GM12875 (cell line): Measurements from ENCODE around the gene SPIB.

Experiments used
- H3K4me3 ChIP-seq: one replicate; pipeline ENCODE4 v1.5.1; 2011; ENCODE audit warnings: low read depth, low read length, control low read depth
- CTCF ChIP-seq: IDR thresholded peaks from 2 replicates; pipeline ENCODE4 v1.5.1; 2011; ENCODE audit warnings: low read depth, mild to moderate bottlenecking, control low read depth, inconsistent platforms, low read length, moderate library complexity, borderline replicate concordance; ENCODE audit not compliant: insufficient read depth

SPIB gene

GRCh38 chr19:50449236-50449899 lies 30.6 kb downstream of the SPIB start:
- H3K4me3 ChIP-seq: no peak overlapping the region
- no peak for TF ChIP-seq CTCF

GRCh38 chr19:50450369-50451222 lies 31.9 kb downstream of the SPIB start:
- no peak overlapping the region for H3K4me3 ChIP-seq
- no peak for TF ChIP-seq CTCF

GRCh38 chr19:50451223-50451534 lies 32.4 kb downstream of the SPIB start:
- TF ChIP-seq CTCF: no peak
- no peak overlapping the region for H3K4me3 ChIP-seq

- no peak for TF ChIP-seq CTCF
Measured at GRCh38 chr19:50453243-50453642, 34.5 kb downstream of the SPIB start.

GRCh38 chr19:50455992-50456391 lies 37.3 kb downstream of the SPIB start:
- no peak overlapping the region for H3K4me3 ChIP-seq
- TF ChIP-seq CTCF: no peak

More at GRCh38 chr19:50453243-50453642, 34.5 kb downstream of the SPIB start:
- no peak overlapping the region for H3K4me3 ChIP-seq

GRCh38 chr19:50457300-50457699 lies 38.6 kb downstream of the SPIB start:
- no peak overlapping the region for H3K4me3 ChIP-seq
- no peak for TF ChIP-seq CTCF
